Nephron progenitor cell (in vitro differentiated cells): Measurements from ENCODE around the gene RNF214.
A peak's percentile ranks its signal among the peaks of the same experiment; 100 is the strongest.
"Not testable (repeated sequence)": the region's sequence is repeated elsewhere in the genome, so short reads cannot be mapped to it uniquely, and the experiment has no call there.

Source experiments
- DNase-seq: peaks from one replicate; pipeline ENCODE4 v3.0.0; 2021
- H3K27ac Mint-ChIP-seq: 2 replicates; pipeline ENCODE4 v1.8.0; 2021; ENCODE audit warnings: mild to moderate bottlenecking, moderate library complexity, mixed read lengths
- H3K27me3 Mint-ChIP-seq: 2 replicates; pipeline ENCODE4 v1.8.0; 2021; ENCODE audit warnings: mild to moderate bottlenecking, low read depth, mixed read lengths; ENCODE audit not compliant: poor library complexity
- H3K36me3 Mint-ChIP-seq: 2 replicates; pipeline ENCODE4 v1.8.0; 2021; ENCODE audit warnings: low read depth, mixed read lengths
- H3K4me1 Mint-ChIP-seq: 2 replicates; pipeline ENCODE4 v1.8.0; 2021; ENCODE audit warnings: mixed read lengths
- H3K4me3 Mint-ChIP-seq: 2 replicates; pipeline ENCODE4 v1.8.0; 2021; ENCODE audit warnings: mild to moderate bottlenecking, moderate library complexity, mixed read lengths
- H3K9me3 Mint-ChIP-seq: 2 replicates; pipeline ENCODE4 v1.8.0; 2021; ENCODE audit warnings: mild to moderate bottlenecking, moderate library complexity, mixed read lengths
- TF ChIP-seq, protein P1 (sequence below): fragments of 200-600 bp; sonication (generic); IDR thresholded peaks from 2 replicates; pipeline ENCODE4 v1.5.0; 2021; ENCODE audit warnings: antibody characterized with exemption

The RNF214 gene

GRCh38 chr11:117232092-117232878, at the start of gene RNF214:
TSS of gene RNF214 (plus strand) at chr11:117232671. CDS start at chr11:117234273, 1,602 bp downstream.
- peaks cover 12% of the 10 kb centered on the region for H3K36me3 Mint-ChIP-seq
- peaks cover 40% of the 10 kb centered on the region for H3K4me1 Mint-ChIP-seq
- H3K27me3 Mint-ChIP-seq: no peaks in the 10 kb centered on the region
- TF ChIP-seq, protein P1, sequence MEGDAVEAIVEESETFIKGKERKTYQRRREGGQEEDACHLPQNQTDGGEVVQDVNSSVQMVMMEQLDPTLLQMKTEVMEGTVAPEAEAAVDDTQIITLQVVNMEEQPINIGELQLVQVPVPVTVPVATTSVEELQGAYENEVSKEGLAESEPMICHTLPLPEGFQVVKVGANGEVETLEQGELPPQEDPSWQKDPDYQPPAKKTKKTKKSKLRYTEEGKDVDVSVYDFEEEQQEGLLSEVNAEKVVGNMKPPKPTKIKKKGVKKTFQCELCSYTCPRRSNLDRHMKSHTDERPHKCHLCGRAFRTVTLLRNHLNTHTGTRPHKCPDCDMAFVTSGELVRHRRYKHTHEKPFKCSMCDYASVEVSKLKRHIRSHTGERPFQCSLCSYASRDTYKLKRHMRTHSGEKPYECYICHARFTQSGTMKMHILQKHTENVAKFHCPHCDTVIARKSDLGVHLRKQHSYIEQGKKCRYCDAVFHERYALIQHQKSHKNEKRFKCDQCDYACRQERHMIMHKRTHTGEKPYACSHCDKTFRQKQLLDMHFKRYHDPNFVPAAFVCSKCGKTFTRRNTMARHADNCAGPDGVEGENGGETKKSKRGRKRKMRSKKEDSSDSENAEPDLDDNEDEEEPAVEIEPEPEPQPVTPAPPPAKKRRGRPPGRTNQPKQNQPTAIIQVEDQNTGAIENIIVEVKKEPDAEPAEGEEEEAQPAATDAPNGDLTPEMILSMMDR: peak; percentile 63
- no peaks in the 10 kb centered on the region for H3K9me3 Mint-ChIP-seq
- peak within 1 kb of the TSS; percentile 98 for H3K4me3 Mint-ChIP-seq
- H3K27ac Mint-ChIP-seq: peak within 1 kb of the TSS; percentile 99
- peak; percentile 80 for DNase-seq

DNA sequence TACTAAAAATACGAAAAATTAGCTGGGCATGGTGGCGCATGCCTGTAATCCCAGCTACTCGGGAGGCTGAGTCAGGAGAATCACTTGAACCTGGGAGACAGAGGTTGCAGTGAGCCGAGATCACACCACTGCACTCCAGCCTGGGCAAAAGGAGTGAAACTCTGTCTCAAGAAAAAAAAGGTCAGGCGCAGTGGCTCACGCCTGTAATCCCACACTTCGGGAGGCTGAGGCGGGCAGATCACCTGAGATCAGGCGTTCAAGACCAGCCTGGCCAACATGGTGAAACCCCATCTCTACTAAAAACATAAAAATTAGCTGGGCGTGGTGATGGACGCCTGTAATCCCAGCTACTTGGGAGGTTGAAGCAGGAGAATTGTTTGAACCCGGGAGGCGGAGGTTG, 49.3 kb upstream of the RNF214 start:
- H3K4me1 Mint-ChIP-seq: peaks cover 53% of the 10 kb centered on the region
- H3K27me3 Mint-ChIP-seq, DNase-seq, H3K9me3 Mint-ChIP-seq, H3K27ac Mint-ChIP-seq, H3K4me3 Mint-ChIP-seq: not testable (repeated sequence)
- H3K36me3 Mint-ChIP-seq: peaks cover 20% of the 10 kb centered on the region

DNA sequence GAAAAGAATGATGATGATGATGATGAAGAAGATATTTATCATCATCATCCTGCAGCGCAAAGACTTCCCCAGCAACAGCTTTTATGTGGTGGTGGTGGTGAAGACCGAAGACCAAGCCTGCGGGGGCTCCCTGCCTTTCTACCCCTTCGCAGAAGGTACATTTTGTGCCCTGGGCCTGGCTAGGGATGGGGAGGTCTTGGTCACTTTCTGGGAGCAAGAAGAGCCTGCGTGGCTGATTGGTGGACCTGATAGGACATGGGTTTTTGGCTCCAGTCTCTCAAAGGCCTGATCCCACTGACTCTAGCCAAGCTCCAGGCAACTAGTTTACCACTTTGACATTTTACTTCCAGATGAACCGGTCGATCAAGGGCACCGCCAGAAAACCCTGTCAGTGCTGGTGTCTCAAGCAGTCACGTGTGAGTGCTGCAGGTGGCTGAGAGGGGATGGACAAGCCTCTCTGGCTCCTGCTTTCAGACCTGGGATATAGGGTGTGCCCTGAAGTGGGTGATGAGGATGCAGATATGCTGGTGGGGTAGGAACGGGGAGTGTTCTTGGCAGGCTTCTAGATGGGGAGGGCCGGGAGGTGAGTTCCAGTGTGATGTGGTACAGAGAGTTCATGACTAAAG, 48.6 kb upstream of the RNF214 start:
- Mint-ChIP-seq H3K4me3 (no peak overlapping the region), H3K4me1 (peaks cover 50% of the 10 kb centered on the region), H3K27ac (no peak overlapping the region), H3K9me3 (no peaks in the 10 kb centered on the region), H3K27me3 (peaks cover 9% of the 10 kb centered on the region), H3K36me3 (peaks cover 20% of the 10 kb centered on the region)
- DNase-seq: no peak
- TF ChIP-seq, protein P1: no peak

DNA sequence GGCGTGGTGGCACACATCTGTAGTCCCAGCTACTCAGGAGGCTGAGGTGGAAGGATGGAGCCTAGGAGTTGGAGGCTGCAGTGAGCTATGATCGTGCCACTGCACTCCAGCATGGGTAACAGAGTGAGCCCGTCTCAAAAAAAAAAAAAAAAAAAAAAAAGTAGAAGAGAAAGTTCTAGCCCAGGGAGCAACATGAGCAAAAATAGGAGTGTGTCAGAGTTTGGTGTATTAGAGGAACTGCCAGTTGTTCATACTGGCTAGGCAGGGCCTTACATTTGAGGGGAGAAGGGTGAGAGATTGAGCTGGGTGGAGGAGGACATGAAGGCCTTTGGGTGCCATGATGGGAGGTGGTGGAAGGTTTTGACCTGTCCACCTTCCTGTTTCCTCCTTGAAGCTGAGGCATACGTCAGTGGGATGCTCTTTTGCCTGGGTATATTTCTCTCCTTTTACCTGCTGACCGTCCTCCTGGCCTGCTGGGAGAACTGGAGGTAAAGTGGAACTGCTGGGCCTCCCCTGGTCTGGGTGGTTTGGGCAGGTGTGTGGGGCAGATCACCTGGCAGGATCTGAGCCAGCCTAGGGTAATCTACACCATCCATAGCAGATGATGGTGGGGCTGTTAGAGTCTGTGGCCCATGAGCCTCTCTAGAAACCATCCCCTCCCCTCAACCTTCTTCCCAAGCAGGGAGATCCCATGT, 46.6 kb upstream of the RNF214 start:
- H3K4me1 Mint-ChIP-seq: peaks cover 32% of the 10 kb centered on the region
- H3K4me3 Mint-ChIP-seq: no peak overlapping the region
- H3K36me3 Mint-ChIP-seq: peaks cover 20% of the 10 kb centered on the region
- H3K27me3 Mint-ChIP-seq: peaks cover 6% of the 10 kb centered on the region
- H3K9me3 Mint-ChIP-seq: no peaks in the 10 kb centered on the region
- TF ChIP-seq, protein P1: no peak
- peak overlapping the region; percentile 45 for H3K27ac Mint-ChIP-seq
- no peak for DNase-seq

- TF ChIP-seq, protein P1: no peak
- Mint-ChIP-seq H3K4me3 (no peak overlapping the region), H3K36me3 (peaks cover 20% of the 10 kb centered on the region), H3K27ac (peak overlapping the region; percentile 45), H3K4me1 (peaks cover 27% of the 10 kb centered on the region), H3K9me3 (no peaks in the 10 kb centered on the region), H3K27me3 (peaks cover 6% of the 10 kb centered on the region)
- no peak for DNase-seq
These were observed 46.1 kb upstream of the RNF214 start for GRCh38 chr11:117186431-117186761.

- TF ChIP-seq, protein P1: no peak
- Mint-ChIP-seq H3K27me3 (peaks cover 6% of the 10 kb centered on the region), H3K36me3 (peaks cover 20% of the 10 kb centered on the region), H3K4me3 (no peak overlapping the region), H3K4me1 (peaks cover 27% of the 10 kb centered on the region), H3K27ac (peak overlapping the region; percentile 57), H3K9me3 (no peaks in the 10 kb centered on the region)
- no peak for DNase-seq
These were observed 45.5 kb upstream of the RNF214 start for GRCh38 chr11:117187007-117187406.
